Neural crest cell (in vitro differentiated cells): Measurements from ENCODE around the gene UNK. TPM values are rescaled to one million over a fixed set of nuclear protein-coding genes. Genes with fewer than 3 reads are reported as not detected.

Source experiments
- DNase-seq: peaks from one replicate; pipeline ENCODE4 v3.0.0; 2021; ENCODE audit warnings: low read depth, mixed read lengths, low spot score
- H3K27ac Mint-ChIP-seq: one replicate; pipeline ENCODE4 v1.8.0; 2021; ENCODE audit warnings: mild to moderate bottlenecking, mixed read lengths; ENCODE audit not compliant: unreplicated experiment
- H3K27me3 Mint-ChIP-seq: 2 replicates; pipeline ENCODE4 v1.8.0; 2021; ENCODE audit warnings: low read depth, mild to moderate bottlenecking, mixed read lengths
- H3K36me3 Mint-ChIP-seq: 2 replicates; pipeline ENCODE4 v1.8.0; 2021; ENCODE audit warnings: low read depth, mild to moderate bottlenecking, mixed read lengths
- H3K4me1 Mint-ChIP-seq: 2 replicates; pipeline ENCODE4 v1.8.0; 2021; ENCODE audit warnings: mixed read lengths
- H3K4me3 Mint-ChIP-seq: one replicate; pipeline ENCODE4 v1.8.0; 2021; ENCODE audit warnings: mild to moderate bottlenecking, mixed read lengths
- H3K9me3 Mint-ChIP-seq: 2 replicates; pipeline ENCODE4 v1.8.0; 2021; ENCODE audit warnings: mixed read lengths
- CTCF ChIP-seq: fragments of 200-600 bp; sonication (generic); conservative IDR thresholded peaks from 2 replicates; pipeline ENCODE4 v1.5.0; 2021; ENCODE audit warnings: antibody characterized with exemption, mild to moderate bottlenecking
- total RNA-seq: library from RNA; stranded (reverse); gene quantifications from 2 replicates; pipeline ENCODE4 v1.2.1, GENCODE V29; 2021

The UNK gene
- total RNA-seq, 1 donor from 2014 or later, result 49.3 TPM

DNA sequence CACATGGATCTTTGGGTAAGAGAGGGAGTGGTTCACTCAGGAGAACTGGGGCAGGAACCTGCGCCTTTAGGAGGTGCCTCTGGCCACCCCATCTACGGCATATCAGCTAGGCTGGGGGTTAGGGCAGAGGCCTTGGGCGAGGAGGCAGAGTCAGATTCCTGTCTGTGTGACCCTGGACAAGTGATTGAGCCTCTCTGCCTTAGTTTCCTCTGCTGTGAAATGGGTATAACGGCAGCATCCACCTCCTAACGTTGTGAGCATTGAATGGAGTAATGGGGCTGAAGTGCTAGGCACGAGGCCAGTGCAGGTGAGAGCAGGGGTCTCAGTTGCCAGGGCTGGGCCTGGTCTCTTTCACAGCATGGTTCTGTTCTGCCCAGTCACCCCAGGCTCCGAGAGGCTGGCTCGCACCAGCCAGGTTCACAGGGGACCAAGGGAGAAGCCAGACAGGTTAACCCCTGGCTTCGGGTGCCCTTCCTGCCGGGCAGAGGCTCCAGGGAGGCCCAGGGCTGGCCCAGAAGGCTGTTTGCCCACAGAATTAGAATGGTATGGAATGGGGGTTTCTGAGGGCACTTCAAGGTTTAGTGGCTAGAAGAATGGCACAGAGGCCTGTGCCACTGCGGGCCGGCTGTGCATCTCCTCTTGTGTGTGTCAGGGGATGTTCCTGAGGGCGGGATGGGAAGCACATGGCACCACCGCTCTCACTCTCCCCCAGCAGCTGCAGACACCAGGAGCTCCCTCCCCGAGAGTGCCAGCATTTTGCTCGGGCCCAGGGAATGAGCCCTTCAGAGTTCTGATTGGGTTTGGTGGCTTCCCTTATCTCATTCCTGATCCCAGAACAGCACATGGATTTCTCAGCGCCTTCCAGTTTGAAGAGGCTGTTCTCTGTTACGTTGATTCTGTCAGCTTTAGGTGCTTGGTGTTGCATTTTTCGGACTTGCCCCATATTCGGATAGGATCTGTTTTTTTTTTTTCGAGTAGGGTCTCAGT is 35.8 kb downstream of the UNK start:
- no peak overlapping the region for H3K4me3 Mint-ChIP-seq
- H3K27ac Mint-ChIP-seq, result no peak overlapping the region
- no peak for DNase-seq
- TF ChIP-seq CTCF, result no peak
- no peaks in the 10 kb centered on the region for H3K4me1 Mint-ChIP-seq
- peaks cover 9% of the 10 kb centered on the region for H3K36me3 Mint-ChIP-seq
- H3K9me3 Mint-ChIP-seq, result no peaks in the 10 kb centered on the region
- no peaks in the 10 kb centered on the region for H3K27me3 Mint-ChIP-seq

DNA sequence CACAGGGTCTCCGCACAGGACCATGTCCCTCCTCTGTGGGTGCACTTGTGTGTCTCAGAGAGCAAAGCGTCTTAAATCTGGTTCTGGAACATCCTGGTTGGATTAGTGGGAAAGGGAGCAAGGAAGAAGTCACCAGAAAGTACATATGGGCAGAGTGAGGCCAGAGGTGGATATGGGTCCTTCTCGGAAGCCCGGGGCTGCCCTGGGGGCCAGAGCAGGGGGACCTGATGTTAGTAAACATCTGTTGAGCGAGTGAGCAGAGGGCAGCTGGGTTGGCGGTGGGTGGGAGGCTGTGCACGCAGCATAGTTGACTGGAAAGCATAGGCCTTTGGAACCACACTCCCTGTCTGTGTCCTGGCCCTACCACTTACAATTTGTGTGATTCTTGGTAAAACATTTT is 36.9 kb downstream of the UNK start:
- TF ChIP-seq CTCF, result no peak
- Mint-ChIP-seq H3K9me3 (no peaks in the 10 kb centered on the region), H3K27me3 (no peaks in the 10 kb centered on the region), H3K4me1 (no peaks in the 10 kb centered on the region), H3K4me3 (no peak overlapping the region), H3K27ac (no peak overlapping the region), H3K36me3 (peaks cover 9% of the 10 kb centered on the region)
- no peak for DNase-seq

DNA sequence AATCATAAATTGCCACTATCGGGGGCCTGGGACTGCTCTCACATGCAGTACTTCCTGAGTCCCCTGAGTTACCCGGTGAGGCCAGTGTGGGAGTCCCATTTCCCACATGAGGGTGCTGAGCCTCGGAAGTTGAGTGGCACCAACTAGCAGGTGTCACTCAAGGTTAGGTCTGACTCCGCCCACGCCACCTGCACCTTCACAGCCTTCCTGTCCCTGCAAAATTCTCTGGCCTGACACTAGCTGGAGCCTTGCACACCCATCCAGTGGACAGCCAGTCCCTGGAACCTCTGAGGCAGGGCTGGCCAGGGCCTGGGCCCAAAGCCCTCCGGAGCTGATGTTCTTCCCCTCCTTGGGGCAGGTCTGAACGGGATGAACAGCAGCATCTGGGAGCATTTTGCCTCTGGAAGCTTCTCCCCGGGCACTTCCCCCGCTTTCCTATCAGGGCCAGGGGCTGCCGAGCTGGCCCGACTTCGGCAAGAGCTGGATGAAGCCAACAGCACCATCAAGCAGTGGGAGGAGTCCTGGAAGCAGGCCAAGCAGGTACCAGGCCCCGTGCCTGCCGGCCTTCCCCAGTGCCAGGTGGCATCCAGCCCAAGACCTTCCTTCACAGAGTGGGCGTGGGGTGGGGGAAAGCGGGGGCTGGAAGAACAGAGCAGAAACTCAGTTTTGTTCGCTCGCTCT is 37.7 kb downstream of the UNK start:
- DNase-seq, result no peak
- peaks cover 3% of the 10 kb centered on the region for H3K27me3 Mint-ChIP-seq
- no peak overlapping the region for H3K4me3 Mint-ChIP-seq
- peaks cover 9% of the 10 kb centered on the region for H3K36me3 Mint-ChIP-seq
- H3K4me1 Mint-ChIP-seq, result no peaks in the 10 kb centered on the region
- no peaks in the 10 kb centered on the region for H3K9me3 Mint-ChIP-seq
- H3K27ac Mint-ChIP-seq, result no peak overlapping the region
- no peak for TF ChIP-seq CTCF

DNA sequence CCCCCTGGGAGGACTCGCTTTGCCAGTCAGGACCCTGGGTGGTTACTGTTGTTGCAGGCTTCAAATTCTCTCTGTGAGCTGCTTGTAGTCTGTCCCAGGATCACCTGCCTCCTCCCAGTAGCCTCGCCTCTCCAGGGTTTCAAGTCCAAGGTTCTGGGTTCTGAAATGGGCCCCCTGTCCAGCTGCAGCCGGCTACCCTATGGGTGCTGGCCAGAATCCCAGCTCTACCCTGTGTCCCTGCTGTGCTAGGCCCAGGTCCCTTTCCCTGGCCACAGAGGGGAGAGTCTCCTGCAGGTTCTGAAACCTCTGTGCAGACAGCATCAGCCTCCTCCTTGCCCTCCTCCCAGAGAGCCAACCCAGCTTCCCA is 38.2 kb downstream of the UNK start:
- peaks cover 3% of the 10 kb centered on the region for H3K27me3 Mint-ChIP-seq
- DNase-seq, result no peak

More for the DNA sequence above, 38.2 kb downstream of the UNK start:
- H3K4me3 Mint-ChIP-seq, result no peak overlapping the region
- peaks cover 9% of the 10 kb centered on the region for H3K36me3 Mint-ChIP-seq
- H3K4me1 Mint-ChIP-seq, result peaks cover 5% of the 10 kb centered on the region
- no peaks in the 10 kb centered on the region for H3K9me3 Mint-ChIP-seq
- H3K27ac Mint-ChIP-seq, result no peak overlapping the region
- TF ChIP-seq CTCF, result no peak
